Mesodermal cell (in vitro differentiated cells): Measurements from ENCODE around the gene SEMA3C.
A peak's percentile ranks its signal among the peaks of the same experiment; 100 is the strongest.

Source experiments
- H3K27ac ChIP-seq: 2 replicates; pipeline ENCODE4 v1.7.0; 2013; ENCODE audit warnings: mild to moderate bottlenecking, low read depth, low read length, moderate library complexity; ENCODE audit not compliant: severe bottlenecking
- H3K36me3 ChIP-seq: 2 replicates; pipeline ENCODE4 v1.7.1; 2013; ENCODE audit warnings: mild to moderate bottlenecking, low read length, moderate library complexity; ENCODE audit not compliant: control insufficient read depth, insufficient read depth
- H3K4me1 ChIP-seq: one replicate; pipeline ENCODE4 v1.7.1; 2013; ENCODE audit warnings: mild to moderate bottlenecking, low read length; ENCODE audit not compliant: insufficient read depth, control insufficient read depth, poor library complexity, severe bottlenecking
- H3K4me3 ChIP-seq: 2 replicates; pipeline ENCODE4 v1.7.0; 2013; ENCODE audit warnings: low read length, control low read depth, mild to moderate bottlenecking; ENCODE audit not compliant: insufficient read depth, poor library complexity, severe bottlenecking; ENCODE audit errors: extremely low read depth
- H3K9me3 ChIP-seq: 2 replicates; pipeline ENCODE4 v1.7.1; 2013; ENCODE audit warnings: mild to moderate bottlenecking, low read length, moderate library complexity; ENCODE audit not compliant: control insufficient read depth
- WGBS, 2 experiments: methylation state at CpG; one replicate each; pipeline ENCODE4 v1.1.5; 2013; ENCODE audit warnings: missing lambda C conversion rate in 2 of 2; ENCODE audit not compliant: insufficient coverage in 2 of 2; 5-methylcytosine and 5-hydroxymethylcytosine counted together

Gene SEMA3C

GRCh38 chr7:80735330-80735729 is 183.5 kb downstream of the SEMA3C start:
- no peaks in the 10 kb centered on the region for H3K4me1 ChIP-seq
- 90 to 98% methylated on average over 9 to 12 of the region's 12 CpGs for WGBS, 2 experiments
- no peak overlapping the region for H3K4me3 ChIP-seq
- H3K36me3 ChIP-seq: no peaks in the 10 kb centered on the region
- H3K27ac ChIP-seq: no peak overlapping the region
- no peaks in the 10 kb centered on the region for H3K9me3 ChIP-seq

GRCh38 chr7:80734011-80734410 is 184.8 kb downstream of the SEMA3C start:
- Histone ChIP-seq H3K9me3 (no peaks in the 10 kb centered on the region), H3K4me3 (no peak overlapping the region), H3K27ac (no peak overlapping the region), H3K4me1 (no peaks in the 10 kb centered on the region), H3K36me3 (no peaks in the 10 kb centered on the region)
- WGBS, 2 experiments: 85 to 87% methylated on average over 1 to 3 of the region's 4 CpGs

DNA sequence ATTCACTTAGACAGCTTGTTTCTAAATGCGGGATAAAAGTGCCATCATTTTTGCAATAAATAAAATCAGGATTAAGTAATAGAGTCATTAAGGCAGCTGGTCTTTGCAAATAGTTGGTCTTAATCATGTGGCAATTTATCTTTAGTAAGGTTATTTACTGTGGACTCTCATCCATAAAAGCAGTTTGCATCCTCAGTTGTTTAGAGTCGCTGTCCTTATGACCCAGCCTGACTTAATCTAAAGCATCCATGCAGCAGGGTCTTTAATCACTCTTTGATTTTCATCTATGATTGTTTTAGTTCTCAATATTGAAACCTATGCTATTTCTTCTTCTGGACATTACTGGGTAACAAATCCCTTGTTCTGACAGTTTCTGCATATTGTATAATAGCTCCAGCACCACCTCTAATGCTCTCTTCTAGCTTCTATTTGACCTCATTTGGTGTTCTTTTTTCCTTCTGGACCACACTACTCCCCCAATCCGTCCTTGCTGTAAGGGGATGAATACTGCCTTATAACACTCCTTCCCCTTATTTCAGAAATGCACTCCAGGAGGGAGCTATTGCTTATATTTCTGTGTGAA is 185.4 kb downstream of the SEMA3C start:
- Histone ChIP-seq H3K9me3 (no peaks in the 10 kb centered on the region), H3K4me1 (no peaks in the 10 kb centered on the region), H3K4me3 (no peak overlapping the region), H3K36me3 (no peaks in the 10 kb centered on the region), H3K27ac (no peak overlapping the region)
- WGBS, 2 experiments: 100% methylated on average over 1 of the region's 3 CpGs; no CpG with 5 or more reads in 1 of the 2 experiments

- Histone ChIP-seq H3K27ac (no peak overlapping the region), H3K4me1 (no peaks in the 10 kb centered on the region), H3K9me3 (no peaks in the 10 kb centered on the region), H3K4me3 (no peak overlapping the region), H3K36me3 (no peaks in the 10 kb centered on the region)
- 82 to 86% methylated on average over 3 of the region's 6 CpGs for WGBS, 2 experiments
Measured at GRCh38 chr7:80732630-80733029, 186.2 kb downstream of the SEMA3C start.

GRCh38 chr7:80731281-80731680 is 187.6 kb downstream of the SEMA3C start:
- 84 to 100% methylated on average over 1 to 2 of the region's 2 CpGs for WGBS, 2 experiments
- H3K9me3 ChIP-seq: no peaks in the 10 kb centered on the region
- H3K36me3 ChIP-seq: no peaks in the 10 kb centered on the region
- H3K27ac ChIP-seq: no peak overlapping the region
- H3K4me3 ChIP-seq: no peak overlapping the region
- no peaks in the 10 kb centered on the region for H3K4me1 ChIP-seq

DNA sequence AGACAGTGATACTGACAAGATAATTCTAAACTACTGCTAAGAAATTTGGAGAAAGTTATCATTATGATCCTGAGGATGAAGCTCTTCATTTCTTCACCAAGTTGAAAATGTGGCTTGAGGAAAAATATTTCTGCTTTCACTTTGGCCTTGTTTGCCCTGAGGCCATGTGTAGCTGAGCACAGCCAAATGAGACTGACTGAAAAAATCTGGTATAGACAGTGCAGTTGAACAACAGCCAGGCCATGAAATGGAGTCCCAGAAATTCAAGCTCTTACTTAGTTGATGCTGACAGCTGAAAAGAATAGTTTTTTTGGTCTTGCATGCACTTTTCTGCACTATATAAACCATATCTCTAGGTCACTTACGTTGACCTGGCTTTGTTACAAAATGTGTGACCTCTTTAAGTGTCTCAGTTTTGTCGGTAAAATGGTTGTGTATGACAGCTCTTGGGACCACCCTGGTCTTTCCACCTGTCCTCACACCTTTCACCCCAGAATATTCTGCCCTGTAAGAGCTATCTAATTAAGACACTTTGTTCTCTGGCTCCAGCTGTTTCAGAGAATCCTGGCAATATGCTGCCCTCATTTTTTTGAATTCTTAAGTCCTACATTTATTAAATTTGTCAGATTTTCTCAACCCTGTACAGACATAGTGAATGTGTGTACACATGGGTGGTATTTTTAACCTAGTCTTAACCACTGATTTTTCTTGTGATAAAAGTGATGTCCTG is 189.1 kb downstream of the SEMA3C start:
- Histone ChIP-seq H3K36me3 (no peaks in the 10 kb centered on the region), H3K27ac (no peak overlapping the region), H3K4me1 (peaks cover 5% of the 10 kb centered on the region), H3K4me3 (no peak overlapping the region), H3K9me3 (no peaks in the 10 kb centered on the region)
- no CpG with 5 or more reads among the region's 2 CpGs for WGBS, 2 experiments

GRCh38 chr7:80726666-80727065 is 192.2 kb downstream of the SEMA3C start:
- H3K27ac ChIP-seq: no peak overlapping the region
- no peaks in the 10 kb centered on the region for H3K36me3 ChIP-seq
- H3K9me3 ChIP-seq: no peaks in the 10 kb centered on the region
- peaks cover 22% of the 10 kb centered on the region for H3K4me1 ChIP-seq
- WGBS, 2 experiments: 100% methylated on average over 1 to 2 of the region's 3 CpGs
- no peak overlapping the region for H3K4me3 ChIP-seq

GRCh38 chr7:80725181-80725611 is 193.7 kb downstream of the SEMA3C start:
- Histone ChIP-seq H3K36me3 (no peaks in the 10 kb centered on the region), H3K4me3 (no peak overlapping the region), H3K27ac (no peak overlapping the region), H3K9me3 (no peaks in the 10 kb centered on the region), H3K4me1 (peaks cover 27% of the 10 kb centered on the region)
- WGBS, 2 experiments: 93 to 96% methylated on average over 2 of the region's 4 CpGs

- WGBS, 2 experiments: no CpG with 5 or more reads among the region's 4 CpGs
- Histone ChIP-seq H3K4me1 (peaks cover 29% of the 10 kb centered on the region), H3K36me3 (no peaks in the 10 kb centered on the region), H3K9me3 (no peaks in the 10 kb centered on the region), H3K27ac (peak overlapping the region; percentile 1), H3K4me3 (no peak overlapping the region)
Measured at GRCh38 chr7:80724249-80724871, 194.5 kb downstream of the SEMA3C start.

GRCh38 chr7:80722616-80723195 is 196.1 kb downstream of the SEMA3C start:
- H3K4me1 ChIP-seq: peaks cover 32% of the 10 kb centered on the region
- no peak overlapping the region for H3K4me3 ChIP-seq
- WGBS, 2 experiments: 18 to 29% methylated on average over 2 of the region's 3 CpGs
- H3K36me3 ChIP-seq: no peaks in the 10 kb centered on the region
- H3K27ac ChIP-seq: peak overlapping the region; percentile 98
- H3K9me3 ChIP-seq: no peaks in the 10 kb centered on the region
